ENCODE measurements around the gene SASH3.

GRCh38 chrX:129749069-129749468, 30.7 kb upstream of the SASH3 start:
- TF ChIP-seq CTCF (IDR thresholded peaks at IDR 0.05; ENCODE audit: insufficient read depth, low read length, poor library complexity, severe bottlenecking) = no peak
- no peak for TF ChIP-seq EZH2phosphoT487 (conservative IDR thresholded peaks at IDR 0.05; ENCODE audit: low read length)
